Activated CD4-positive, alpha-beta T cell treated with anti-CD3 and anti-CD28 coated beads, Interleukin-2, Interleukin-4, amounts not matched to agents 100 ng/mL and 50 ng/mL, durations not matched to agents 16 hours and 8 hours (primary cell): ENCODE results near the gene DHRS7B.

Source experiments
- DNase-seq: peaks from one replicate; pipeline ENCODE4 v3.0.0-alpha.2; 2020; ENCODE audit warnings: low spot score

Gene DHRS7B

GRCh38 chr17:21240369-21241055, 113.7 kb downstream of the DHRS7B start:
- DNase-seq, result no peak
